C4-2B (cell line): ENCODE measurements around the gene SEC24D.
A peak's percentile ranks its signal among the peaks of the same experiment; 100 is the strongest.

ENCODE experiments used
- H3K27ac ChIP-seq: fragments of 450-650 bp; 2 replicates; pipeline ENCODE4 v1.5.1; 2017
- ZFX ChIP-seq: fragments of 450-650 bp; IDR thresholded peaks from 2 replicates; pipeline ENCODE4 v1.6.1; 2017
- TF ChIP-seq, protein P1 (sequence below): fragments of 450-650 bp; conservative IDR thresholded peaks from 2 replicates; pipeline ENCODE4 v1.5.1; 2017; ENCODE audit warnings: mild to moderate bottlenecking

Gene SEC24D

DNA sequence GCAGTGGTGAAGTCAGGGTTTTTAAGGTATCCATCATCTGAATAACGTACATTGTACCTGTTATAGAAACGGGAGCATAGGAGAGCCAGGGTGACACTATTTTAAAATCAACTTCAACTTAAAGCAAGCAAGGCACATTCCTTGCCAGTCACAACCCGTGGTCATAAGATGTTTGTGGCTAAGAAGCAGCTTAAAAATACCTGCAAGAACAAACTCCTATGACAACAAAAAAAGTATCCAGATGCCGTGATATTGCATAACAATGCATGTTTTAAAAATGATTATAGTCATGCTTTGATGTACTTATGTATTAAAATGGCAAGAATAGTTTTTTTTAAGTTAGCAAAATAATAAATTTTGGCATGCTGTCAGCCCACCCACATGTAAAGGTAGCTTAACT, 36.3 kb upstream of the SEC24D start:
- no peak overlapping the region for H3K27ac ChIP-seq
- TF ChIP-seq ZFX, result no peak
- TF ChIP-seq, protein P1, sequence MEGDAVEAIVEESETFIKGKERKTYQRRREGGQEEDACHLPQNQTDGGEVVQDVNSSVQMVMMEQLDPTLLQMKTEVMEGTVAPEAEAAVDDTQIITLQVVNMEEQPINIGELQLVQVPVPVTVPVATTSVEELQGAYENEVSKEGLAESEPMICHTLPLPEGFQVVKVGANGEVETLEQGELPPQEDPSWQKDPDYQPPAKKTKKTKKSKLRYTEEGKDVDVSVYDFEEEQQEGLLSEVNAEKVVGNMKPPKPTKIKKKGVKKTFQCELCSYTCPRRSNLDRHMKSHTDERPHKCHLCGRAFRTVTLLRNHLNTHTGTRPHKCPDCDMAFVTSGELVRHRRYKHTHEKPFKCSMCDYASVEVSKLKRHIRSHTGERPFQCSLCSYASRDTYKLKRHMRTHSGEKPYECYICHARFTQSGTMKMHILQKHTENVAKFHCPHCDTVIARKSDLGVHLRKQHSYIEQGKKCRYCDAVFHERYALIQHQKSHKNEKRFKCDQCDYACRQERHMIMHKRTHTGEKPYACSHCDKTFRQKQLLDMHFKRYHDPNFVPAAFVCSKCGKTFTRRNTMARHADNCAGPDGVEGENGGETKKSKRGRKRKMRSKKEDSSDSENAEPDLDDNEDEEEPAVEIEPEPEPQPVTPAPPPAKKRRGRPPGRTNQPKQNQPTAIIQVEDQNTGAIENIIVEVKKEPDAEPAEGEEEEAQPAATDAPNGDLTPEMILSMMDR, result no peak

DNA sequence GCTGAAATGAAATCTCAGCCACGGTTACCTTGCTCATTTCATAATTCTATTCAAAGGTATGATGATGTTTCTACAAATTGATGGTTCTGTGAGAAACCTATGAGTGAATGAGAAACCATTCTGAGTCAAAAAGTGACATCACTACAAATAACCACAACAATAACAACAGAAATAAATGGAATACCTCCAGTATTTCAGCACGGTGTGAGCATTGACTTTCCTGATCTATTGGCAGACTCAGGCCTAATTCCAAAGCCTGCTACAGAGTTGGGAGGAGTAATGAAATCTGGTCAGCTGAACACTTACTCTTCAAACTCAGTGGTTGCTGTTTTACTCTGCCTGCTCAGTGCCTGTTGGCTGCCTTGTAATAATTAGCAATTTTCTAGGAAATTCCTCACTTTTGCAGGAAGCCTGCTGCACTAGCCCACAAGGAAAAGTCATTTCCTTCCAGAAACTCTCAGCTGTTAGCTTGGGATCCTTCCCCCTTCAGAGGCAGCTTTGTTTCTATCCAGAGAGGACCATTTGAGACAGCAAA, 33.9 kb upstream of the SEC24D start:
- TF ChIP-seq ZFX, result no peak
- TF ChIP-seq, protein P1, result no peak
- no peak overlapping the region for H3K27ac ChIP-seq

DNA sequence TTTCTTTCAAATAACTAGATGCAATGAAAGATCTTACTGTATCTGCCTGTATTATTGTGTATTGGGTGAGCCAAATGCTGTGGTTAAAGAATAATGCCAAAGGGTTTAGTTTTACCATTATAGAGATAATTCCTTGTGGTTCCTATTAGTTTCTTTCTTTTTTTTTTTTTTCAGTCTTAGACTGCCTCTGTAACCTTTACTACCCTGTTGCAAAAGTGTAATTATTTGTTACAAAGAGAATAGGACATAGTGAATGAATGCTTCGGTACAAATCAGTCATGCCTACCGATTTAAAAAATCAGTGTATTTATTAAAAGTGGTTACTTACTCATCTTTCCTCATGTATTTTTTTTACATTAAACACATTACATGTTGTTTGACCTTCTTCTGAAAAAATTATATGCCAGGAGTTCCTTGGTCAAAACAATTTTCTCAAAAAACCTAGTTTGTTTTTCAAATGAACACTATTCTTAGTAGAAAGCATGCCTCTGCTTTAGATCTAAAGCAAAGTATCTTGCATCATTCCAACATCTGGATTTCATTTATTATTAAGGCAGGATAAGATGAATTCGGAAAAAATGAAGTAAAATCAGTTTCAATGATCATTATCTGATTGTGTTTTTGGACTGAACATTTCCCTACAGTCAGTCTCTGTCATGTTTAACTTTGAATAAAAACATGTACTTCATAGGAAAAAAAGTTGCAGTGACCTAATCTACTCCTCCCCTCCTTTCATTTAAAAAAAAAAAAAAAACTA, 31.6 kb upstream of the SEC24D start:
- no peak overlapping the region for H3K27ac ChIP-seq
- TF ChIP-seq ZFX, result no peak
- TF ChIP-seq, protein P1, result no peak

DNA sequence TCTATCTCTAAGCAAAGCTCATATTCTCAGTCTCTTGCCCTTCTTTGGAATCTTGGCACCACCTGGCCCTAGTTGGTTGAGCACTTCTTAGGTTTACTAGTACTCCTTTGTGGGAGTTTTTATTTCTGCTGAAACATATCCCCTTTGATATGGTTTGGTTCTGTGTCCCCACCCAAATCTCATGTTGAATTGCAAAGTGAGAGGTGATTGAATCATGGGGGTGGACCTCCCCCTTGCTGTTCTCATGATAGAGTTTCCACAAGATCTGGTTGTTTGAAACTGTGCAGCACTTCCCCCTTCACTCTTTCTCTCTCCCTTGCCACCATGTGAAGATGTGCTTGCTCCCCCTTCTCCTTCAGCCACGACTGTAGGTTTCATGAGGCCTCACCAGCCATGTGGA, 30.5 kb upstream of the SEC24D start:
- H3K27ac ChIP-seq, result no peak overlapping the region
- TF ChIP-seq, protein P1, result no peak
- TF ChIP-seq ZFX, result no peak

DNA sequence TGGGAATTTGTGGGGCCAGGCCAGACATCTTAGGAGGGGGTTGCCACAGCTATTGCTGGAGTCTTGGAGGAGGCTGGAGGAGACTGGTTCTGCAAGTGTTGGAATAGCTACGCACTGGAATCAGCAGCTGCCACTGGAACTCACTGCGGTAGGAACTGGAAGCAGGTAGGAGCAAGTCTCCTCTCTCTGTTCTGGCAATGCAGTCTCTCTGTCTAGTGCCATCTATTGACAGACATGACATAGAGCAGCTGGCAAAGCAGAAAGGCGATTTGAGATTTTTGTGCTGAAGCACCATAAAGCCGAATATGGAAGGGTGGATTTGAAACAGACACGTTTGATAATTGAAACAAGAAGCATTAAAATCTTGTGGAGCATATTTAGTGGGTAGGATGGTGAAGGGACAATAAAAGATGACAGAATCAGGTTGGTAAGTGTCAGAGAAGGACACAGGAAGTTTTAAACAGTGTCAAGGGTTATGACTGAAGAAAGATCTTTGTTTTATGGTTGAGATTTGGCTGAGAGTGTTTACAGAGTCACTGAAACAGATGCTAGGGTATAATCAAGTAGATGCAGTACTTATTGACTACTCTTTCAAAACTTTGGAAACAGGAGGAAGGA, 29.3 kb upstream of the SEC24D start:
- H3K27ac ChIP-seq, result no peak overlapping the region

DNA sequence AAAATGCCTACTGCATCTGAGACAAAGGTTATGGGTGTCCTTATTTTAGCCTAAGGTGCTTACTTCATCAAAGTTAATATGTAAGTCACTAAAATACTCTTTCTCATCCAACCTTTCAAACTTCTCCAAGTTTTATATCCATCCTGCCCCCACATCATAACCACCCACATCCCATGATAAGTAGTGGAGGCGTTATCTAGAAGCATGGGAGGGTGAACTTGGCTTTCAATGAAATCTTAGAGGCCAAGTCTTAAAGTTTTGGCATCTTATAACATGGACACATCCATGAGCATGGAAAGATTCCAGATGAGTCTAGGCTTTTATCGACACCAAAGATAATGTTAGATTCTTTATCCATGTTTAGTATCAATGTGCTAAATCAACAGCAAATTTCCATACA, 22.9 kb upstream of the SEC24D start:
- no peak for TF ChIP-seq ZFX
- TF ChIP-seq, protein P1, result no peak
- H3K27ac ChIP-seq, result no peak overlapping the region

More for the DNA sequence above, 29.3 kb upstream of the SEC24D start:
- TF ChIP-seq ZFX, result no peak
- TF ChIP-seq, protein P1, result peak; percentile 82

DNA sequence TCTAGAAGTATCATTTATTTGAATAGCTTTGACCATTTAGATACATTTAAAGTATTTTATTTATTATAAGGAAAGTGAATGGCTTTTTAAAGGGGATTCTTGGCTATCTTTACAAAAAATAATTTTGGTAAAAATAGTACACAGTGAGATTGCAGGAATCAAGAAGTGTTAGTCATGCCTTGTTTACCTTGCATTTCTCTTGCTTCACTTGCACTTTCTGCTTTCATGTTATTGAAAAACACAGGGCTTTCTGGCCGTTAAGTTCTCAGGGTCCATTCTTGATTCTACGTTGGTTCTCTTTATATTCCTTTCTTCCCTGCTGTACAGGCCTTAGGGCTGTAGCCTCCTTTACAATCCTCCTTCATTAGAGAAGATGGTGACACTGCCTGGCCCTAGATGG, 21.8 kb upstream of the SEC24D start:
- TF ChIP-seq ZFX, result no peak
- TF ChIP-seq, protein P1, result no peak

More for the DNA sequence above, 21.8 kb upstream of the SEC24D start:
- H3K27ac ChIP-seq, result no peak overlapping the region
